Duodenal mucosa (tissue), 2 donors: Measurements from ENCODE around the gene IPO4.

Experiments used
- H3K27ac ChIP-seq: one replicate; pipeline ENCODE4 v1.7.0; 2013; ENCODE audit warnings: low read depth, low read length
- H3K27me3 ChIP-seq, 2 donors: one replicate each; pipeline ENCODE4 v1.7.0; 2013; ENCODE audit warnings: low read length in 2 of 2, control low read depth in 1 of 2; ENCODE audit not compliant: insufficient read depth in 2 of 2, control insufficient read depth in 1 of 2
- H3K36me3 ChIP-seq, 2 donors: one replicate each; pipeline ENCODE4 v1.7.0; 2013; ENCODE audit warnings: low read length in 2 of 2, control low read depth in 1 of 2; ENCODE audit not compliant: insufficient read depth in 2 of 2, control insufficient read depth in 1 of 2
- H3K4me1 ChIP-seq, 2 donors: one replicate each; pipeline ENCODE4 v1.7.0; 2013; ENCODE audit warnings: low read length in 2 of 2, control low read depth in 1 of 2; ENCODE audit not compliant: insufficient read depth in 2 of 2, control insufficient read depth in 1 of 2
- H3K4me3 ChIP-seq, 2 donors: one replicate each; pipeline ENCODE4 v1.7.0; 2013; ENCODE audit warnings: low read length in 2 of 2, low read depth in 1 of 2
- H3K9ac ChIP-seq, 2 donors: one replicate each; pipeline ENCODE4 v1.7.0; 2013; ENCODE audit warnings: low read length in 2 of 2, low read depth in 1 of 2
- H3K9me3 ChIP-seq, 2 donors: one replicate each; pipeline ENCODE4 v1.7.0; 2013; ENCODE audit warnings: low read length in 2 of 2, control low read depth in 1 of 2; ENCODE audit not compliant: control insufficient read depth in 1 of 2

The IPO4 gene

GRCh38 chr14:24188251-24189058 is at the start of gene IPO4:
Gene IPO4 (minus strand): TSS chr14:24188816. CDS start chr14:24188787, 29 bp downstream.
- Histone ChIP-seq H3K27ac (peak within 1 kb of the TSS; percentile 35), H3K36me3 (peaks cover 28 to 63% of the 10 kb centered on the region in 2 donors), H3K27me3 (no peaks in the 10 kb centered on the region), H3K9me3 (no peaks in the 10 kb centered on the region), H3K4me1 (peaks cover 14 to 17% of the 10 kb centered on the region in 2 donors), H3K9ac (peak within 1 kb of the TSS; percentile 10 to 44), H3K4me3 (peak within 1 kb of the TSS; percentile 79 to 85)

- Histone ChIP-seq H3K27me3 (no peaks in the 10 kb centered on the region), H3K36me3 (peaks cover 47 to 64% of the 10 kb centered on the region in 2 donors), H3K27ac (no peak overlapping the region), H3K9me3 (no peaks in the 10 kb centered on the region), H3K4me1 (peaks cover 44 to 47% of the 10 kb centered on the region in 2 donors), H3K4me3 (no peak overlapping the region), H3K9ac (no peak overlapping the region)
Measured at GRCh38 chr14:24238123-24238522, 49.5 kb upstream of the IPO4 start.

DNA sequence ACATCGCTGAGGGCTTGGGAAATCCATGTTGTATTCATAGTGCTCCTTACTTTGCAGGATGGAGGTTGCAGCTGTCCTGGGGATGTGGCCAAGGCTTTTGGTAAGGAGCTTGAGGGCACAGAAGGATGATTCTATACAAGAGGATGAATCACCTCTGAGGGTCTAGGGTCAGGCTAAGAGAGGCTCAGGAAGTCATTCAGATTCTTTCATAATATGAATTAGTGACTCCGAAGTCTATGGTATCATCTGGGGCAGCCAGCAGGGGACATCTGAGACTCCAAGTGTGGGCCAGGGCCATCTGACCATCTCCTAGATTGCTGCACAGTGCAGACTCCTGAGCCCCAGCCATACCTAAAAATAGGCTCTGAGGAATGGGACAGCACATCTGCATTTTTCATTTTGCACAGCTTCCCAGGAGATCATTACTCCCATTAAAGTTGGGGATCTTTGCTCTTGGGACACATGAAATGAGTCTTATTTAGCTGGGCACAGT is 48.9 kb upstream of the IPO4 start:
- no peaks in the 10 kb centered on the region for H3K27me3 ChIP-seq
- no peaks in the 10 kb centered on the region for H3K9me3 ChIP-seq
- no peak overlapping the region for H3K4me3 ChIP-seq
- H3K36me3 ChIP-seq = peaks cover 47 to 64% of the 10 kb centered on the region in 2 donors
- no peak overlapping the region for H3K9ac ChIP-seq
- H3K4me1 ChIP-seq = peaks cover 44 to 48% of the 10 kb centered on the region in 2 donors
- H3K27ac ChIP-seq = no peak overlapping the region

DNA sequence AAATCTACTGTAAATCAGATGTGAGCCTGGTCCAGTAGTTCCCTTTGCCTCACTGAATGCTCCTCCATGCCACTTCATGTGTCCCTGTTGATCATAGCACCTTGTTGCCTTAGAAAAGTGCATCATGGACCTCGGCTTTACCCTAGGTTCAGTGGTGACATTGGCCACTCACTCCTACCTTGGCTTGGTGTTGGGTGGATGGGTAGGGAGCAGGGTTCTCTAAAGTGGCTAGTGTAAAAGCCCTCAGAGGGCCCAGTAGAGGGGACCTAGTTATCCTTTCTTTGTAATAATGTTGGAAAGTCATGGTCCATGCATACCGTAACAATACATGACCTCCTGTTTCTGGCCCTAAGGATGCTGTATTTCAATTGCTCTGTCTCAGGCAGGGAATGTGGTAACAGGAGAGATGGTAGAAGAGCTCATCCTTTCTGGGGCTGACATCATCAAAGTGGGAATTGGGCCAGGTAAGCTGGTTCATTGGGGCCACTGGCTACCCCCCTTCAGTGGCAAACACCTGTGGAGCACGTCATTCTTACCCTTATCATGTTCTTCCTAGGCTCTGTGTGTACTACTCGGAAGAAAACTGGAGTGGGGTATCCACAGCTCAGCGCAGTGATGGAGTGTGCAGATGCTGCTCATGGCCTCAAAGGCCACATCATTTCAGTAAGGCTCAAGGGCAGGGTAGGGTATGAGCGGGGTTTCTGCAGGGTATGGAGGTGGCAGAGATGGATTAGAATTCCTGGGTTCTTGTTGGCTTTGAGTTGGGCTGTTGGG is 48.3 kb upstream of the IPO4 start:
- H3K36me3 ChIP-seq = peaks cover 47 to 64% of the 10 kb centered on the region in 2 donors
- H3K27ac ChIP-seq = no peak overlapping the region
- peaks cover 43 to 48% of the 10 kb centered on the region in 2 donors for H3K4me1 ChIP-seq
- H3K9me3 ChIP-seq = no peaks in the 10 kb centered on the region
- no peak overlapping the region for H3K4me3 ChIP-seq
- no peaks in the 10 kb centered on the region for H3K27me3 ChIP-seq
- H3K9ac ChIP-seq = no peak overlapping the region

GRCh38 chr14:24235804-24236688 is 47.4 kb upstream of the IPO4 start:
- no peak overlapping the region for H3K27ac ChIP-seq
- H3K36me3 ChIP-seq = peaks cover 45 to 63% of the 10 kb centered on the region in 2 donors

DNA sequence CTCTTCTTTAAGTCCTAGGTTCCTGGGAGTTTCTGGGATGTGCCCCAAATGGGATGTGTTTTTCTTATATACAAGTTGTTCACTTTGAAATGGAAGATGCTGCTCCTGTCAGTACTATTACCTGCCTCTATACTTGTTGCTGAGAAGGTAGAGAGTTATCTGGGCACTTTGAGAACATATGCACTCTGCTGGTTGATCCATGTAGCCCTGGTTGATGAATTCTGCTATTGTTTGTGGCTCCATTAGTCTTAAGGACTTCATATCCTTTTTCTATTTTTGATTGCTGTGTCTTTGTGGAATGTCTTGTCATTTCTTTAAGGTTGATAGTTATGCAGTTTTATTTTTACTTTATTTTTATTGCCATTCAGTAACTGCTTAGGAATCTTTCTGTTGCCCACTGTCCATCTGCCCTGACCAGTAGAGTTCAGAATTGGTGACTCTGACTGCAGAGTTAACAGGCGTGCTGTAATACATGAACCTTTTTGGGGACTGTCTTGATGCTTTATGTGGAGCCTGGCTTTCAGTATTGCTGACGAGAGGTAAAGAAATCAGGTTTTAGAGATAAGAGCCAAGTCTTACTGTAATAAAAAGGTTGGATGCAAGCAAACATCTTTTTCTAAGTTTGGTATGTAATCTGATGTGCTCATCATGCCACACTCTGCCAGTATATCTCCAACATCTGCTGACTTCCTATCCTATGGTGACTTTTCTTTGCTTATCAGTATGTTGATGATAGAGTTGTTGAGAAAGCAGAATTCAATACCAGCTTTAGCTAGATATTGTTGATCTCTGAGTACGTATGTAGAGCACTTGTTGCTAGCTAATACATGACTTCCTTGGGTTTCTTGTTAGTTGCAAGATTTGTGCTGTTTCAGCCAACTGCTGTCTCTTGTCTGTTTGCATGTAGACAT is 45.7 kb upstream of the IPO4 start:
- no peak overlapping the region for H3K27ac ChIP-seq
- peaks cover 29 to 47% of the 10 kb centered on the region in 2 donors for H3K36me3 ChIP-seq
- no peak overlapping the region for H3K4me3 ChIP-seq
- no peak overlapping the region for H3K9ac ChIP-seq
- H3K9me3 ChIP-seq = no peaks in the 10 kb centered on the region
- peaks cover 28 to 33% of the 10 kb centered on the region in 2 donors for H3K4me1 ChIP-seq
- H3K27me3 ChIP-seq = no peaks in the 10 kb centered on the region

More at GRCh38 chr14:24235804-24236688, 47.4 kb upstream of the IPO4 start:
- Histone ChIP-seq H3K9me3 (no peaks in the 10 kb centered on the region), H3K27me3 (no peaks in the 10 kb centered on the region), H3K4me3 (no peak overlapping the region), H3K4me1 (peaks cover 42 to 46% of the 10 kb centered on the region in 2 donors), H3K9ac (no peak overlapping the region)

DNA sequence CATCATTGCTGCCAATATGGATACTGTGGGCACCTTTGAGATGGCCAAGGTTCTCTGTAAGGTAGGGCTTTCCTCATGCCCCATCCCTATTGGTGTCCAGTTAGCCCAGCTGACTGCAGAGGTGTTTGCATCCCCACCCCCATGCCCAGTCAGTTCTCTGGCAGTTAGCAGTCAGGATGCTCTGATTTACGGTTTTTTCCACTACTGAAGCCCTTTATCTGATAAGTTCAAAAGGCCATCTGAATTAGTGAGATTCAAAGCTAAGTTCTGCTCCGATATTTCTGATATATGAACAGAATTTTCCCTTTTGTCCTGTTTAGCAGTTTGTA is 44.9 kb upstream of the IPO4 start:
- H3K4me1 ChIP-seq = peaks cover 23 to 29% of the 10 kb centered on the region in 2 donors
- H3K27ac ChIP-seq = no peak overlapping the region

GRCh38 chr14:24232645-24233537 is 44.3 kb upstream of the IPO4 start, which contains the start of gene GMPR2:
Gene GMPR2 (plus strand): TSS chr14:24232929. CDS start chr14:24233254, 325 bp downstream.
- Histone ChIP-seq H3K36me3 (peaks cover 21 to 32% of the 10 kb centered on the region in 2 donors), H3K27me3 (no peaks in the 10 kb centered on the region), H3K4me1 (peaks cover 22 to 29% of the 10 kb centered on the region in 2 donors), H3K4me3 (peak within 1 kb of the TSS; percentile 85 to 96), H3K27ac (peak within 1 kb of the TSS; percentile 85), H3K9ac (peak within 1 kb of the TSS; percentile 92 to 94), H3K9me3 (no peaks in the 10 kb centered on the region)

More for the DNA sequence above, 44.9 kb upstream of the IPO4 start:
- H3K27me3 ChIP-seq = no peaks in the 10 kb centered on the region
- no peaks in the 10 kb centered on the region for H3K9me3 ChIP-seq
- peak overlapping the region; percentile 85 to 96 for H3K4me3 ChIP-seq
- H3K9ac ChIP-seq = peak overlapping the region in 1 of 2 donors; percentile 92
- peaks cover 26 to 38% of the 10 kb centered on the region in 2 donors for H3K36me3 ChIP-seq
